Measurements from ENCODE around the gene SLC25A43. TPM values are rescaled to one million over a fixed set of nuclear protein-coding genes. Genes with fewer than 3 reads are reported as not detected.

Gene SLC25A43
- total and polyA plus RNA-seq, 2 experiments from 2014 or later: 28.4 to 53.4 TPM

DNA sequence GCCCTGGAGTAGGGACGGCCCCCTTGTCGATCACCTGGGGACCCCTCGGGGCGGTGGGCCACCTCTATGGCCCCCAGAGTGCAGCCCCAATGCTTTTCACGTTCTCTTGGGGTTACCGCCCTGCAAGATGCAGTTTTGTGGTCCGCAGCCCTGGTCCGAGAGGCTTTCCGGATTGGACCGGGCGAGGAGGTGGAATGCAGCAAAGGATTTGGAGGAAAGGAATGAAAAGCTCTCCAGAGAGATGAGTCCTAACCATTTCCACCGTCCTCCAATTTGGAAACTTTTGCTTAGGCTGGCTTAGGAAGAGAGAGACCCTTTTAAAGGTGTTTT is 601 bp downstream of the SLC25A43 start:
- H3K9ac ChIP-seq: peak overlapping the region; percentile 94
- H3K4me3 ChIP-seq: peak overlapping the region; percentile 85
- no peaks in the 10 kb centered on the region for H3K27me3 ChIP-seq (replicated peaks; ENCODE audit: insufficient read depth)
- WGBS, 2 experiments (ENCODE audit: low coverage in 1 of 2, low lambda C conversion rate in 2 of 2, missing lambda C conversion rate in 2 of 2): 4% methylated on average over 5 to 9 of the region's 12 CpGs
- no peaks in the 10 kb centered on the region for H3F3A ChIP-seq (ENCODE audit: insufficient read depth)
- H4K20me1 ChIP-seq (ENCODE audit: insufficient read depth): no peaks in the 10 kb centered on the region
- H3K27ac ChIP-seq: peak overlapping the region; percentile 87
- 0 out of 2 replicates have a peak, but pooled peaks cover 4% of the 10 kb centered on the region for H3K4me1 ChIP-seq (ENCODE audit: insufficient read depth)
- no peaks in the 10 kb centered on the region for H3K36me3 ChIP-seq (ENCODE audit: low read depth)
- TF ChIP-seq EZH2phosphoT487 (IDR thresholded peaks at IDR 0.05; ENCODE audit: insufficient read depth, low read depth) (no peak), EZH2 (IDR thresholded peaks at IDR 0.05; ENCODE audit: insufficient read depth, poor library complexity, severe bottlenecking) (no peak)
- DNase-seq: peak; percentile 65
- peak overlapping the region; percentile 87 for H2AFZ ChIP-seq
- in situ Hi-C loops (cut with MboI): no loop called here
- peaks cover 52% of the 10 kb centered on the region for H3K79me2 ChIP-seq (ENCODE audit: insufficient read depth)
- peak overlapping the region; percentile 82 for H3K4me2 ChIP-seq (ENCODE audit: unreplicated experiment)
- H3K9me3 ChIP-seq (ENCODE audit: low read depth): no peaks in the 10 kb centered on the region
- H3K9me2 ChIP-seq (ENCODE audit: insufficient read depth): no peaks in the 10 kb centered on the region

DNA sequence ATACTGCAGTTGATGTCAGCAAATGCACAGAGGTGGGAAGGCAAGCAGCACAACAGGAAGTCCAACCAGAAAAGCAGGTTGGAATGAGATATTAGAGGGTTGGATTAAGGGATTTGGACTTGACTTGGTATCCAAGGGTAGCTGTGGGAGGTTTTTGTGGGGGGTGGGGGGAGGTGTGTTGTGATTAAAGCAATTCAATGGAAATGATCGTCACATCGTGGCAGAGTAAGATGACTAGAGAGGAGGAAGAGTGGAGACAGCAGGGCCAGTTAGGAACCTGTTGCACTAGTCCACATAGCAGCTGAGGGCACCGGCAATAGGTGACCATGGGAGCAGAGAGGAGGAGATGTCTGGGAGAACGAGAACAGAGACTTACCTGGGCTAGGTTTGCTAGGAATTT is 2.4 kb downstream of the SLC25A43 start:
- no peak overlapping the region for H3K9ac ChIP-seq
- H3K79me2 ChIP-seq (ENCODE audit: insufficient read depth): peaks cover 70% of the 10 kb centered on the region
- H3K9me2 ChIP-seq (ENCODE audit: insufficient read depth): no peaks in the 10 kb centered on the region
- H2AFZ ChIP-seq: no peak overlapping the region
- H3K27ac ChIP-seq: no peak overlapping the region
- H3K4me1 ChIP-seq (ENCODE audit: insufficient read depth): peaks cover 7% of the 10 kb centered on the region; the same call in 1 of the 2 replicates
- H3F3A ChIP-seq (ENCODE audit: insufficient read depth): peaks cover 3% of the 10 kb centered on the region; the same call in 1 of the 2 replicates
- no peak overlapping the region for H3K4me2 ChIP-seq (ENCODE audit: unreplicated experiment)
- in situ Hi-C loops (cut with MboI): no loop called here
- no peak overlapping the region for H3K4me3 ChIP-seq
- 83 to 100% methylated on average over 2 to 4 of the region's 4 CpGs for WGBS, 2 experiments (ENCODE audit: low coverage in 1 of 2, low lambda C conversion rate in 2 of 2, missing lambda C conversion rate in 2 of 2)
- H4K20me1 ChIP-seq (ENCODE audit: insufficient read depth): no peaks in the 10 kb centered on the region
- no peak for DNase-seq
- no peaks in the 10 kb centered on the region for H3K36me3 ChIP-seq (ENCODE audit: low read depth)
- H3K27me3 ChIP-seq (replicated peaks; ENCODE audit: insufficient read depth): no peaks in the 10 kb centered on the region
- TF ChIP-seq EZH2 (IDR thresholded peaks at IDR 0.05; ENCODE audit: insufficient read depth, poor library complexity, severe bottlenecking) (no peak), EZH2phosphoT487 (IDR thresholded peaks at IDR 0.05; ENCODE audit: insufficient read depth, low read depth) (no peak)
- H3K9me3 ChIP-seq (ENCODE audit: low read depth): no peaks in the 10 kb centered on the region

DNA sequence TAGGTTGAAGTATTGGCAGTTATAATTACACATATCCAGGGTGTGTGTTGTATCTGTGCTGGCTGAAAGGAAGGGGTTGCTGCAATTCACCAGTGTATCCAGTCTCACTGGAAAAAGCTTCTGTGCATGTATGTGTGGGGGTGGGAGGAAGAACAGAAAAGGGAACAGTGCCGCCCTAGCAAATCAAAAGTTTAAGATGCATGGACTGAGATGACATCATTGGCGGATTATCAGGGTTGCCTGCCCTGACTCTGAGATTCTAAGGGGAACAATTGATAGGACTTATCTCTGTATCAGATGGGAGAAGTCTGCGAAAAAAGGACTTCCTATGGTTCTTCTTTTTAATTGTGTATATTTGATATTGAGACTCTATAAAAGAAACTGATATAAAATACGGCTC is 3.5 kb downstream of the SLC25A43 start:
- WGBS, 2 experiments (ENCODE audit: low coverage in 1 of 2, low lambda C conversion rate in 2 of 2, missing lambda C conversion rate in 2 of 2): 100% methylated on average over 3 to 4 of the region's 4 CpGs

DNA sequence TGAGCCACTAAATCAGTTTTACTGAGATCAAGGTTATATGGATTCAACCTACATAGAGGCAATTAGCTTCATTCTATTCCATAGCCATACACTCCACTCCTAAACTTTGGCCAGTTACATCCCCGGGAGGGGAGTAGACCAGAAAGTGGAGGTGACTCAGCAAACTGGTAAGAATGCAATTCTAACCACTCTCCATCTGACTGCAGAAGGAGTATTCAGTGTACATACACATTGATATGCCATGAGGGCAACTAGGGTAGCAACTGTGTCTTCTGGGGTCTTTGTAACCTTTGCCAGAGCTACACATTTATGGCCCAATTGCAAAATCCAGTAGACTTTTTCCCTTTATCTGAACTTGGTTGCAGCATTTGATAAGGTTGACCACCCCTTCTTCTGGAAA is 7.6 kb downstream of the SLC25A43 start:
- TF ChIP-seq EZH2 (IDR thresholded peaks at IDR 0.05; ENCODE audit: insufficient read depth, poor library complexity, severe bottlenecking) (no peak), EZH2phosphoT487 (IDR thresholded peaks at IDR 0.05; ENCODE audit: insufficient read depth, low read depth) (no peak)
- Histone ChIP-seq H3K9me3 (ENCODE audit: low read depth) (no peaks in the 10 kb centered on the region), H3K36me3 (ENCODE audit: low read depth) (no peaks in the 10 kb centered on the region), H3F3A (ENCODE audit: insufficient read depth) (peaks cover 18% of the 10 kb centered on the region; the same call in 1 of the 2 replicates), H3K4me3 (no peak overlapping the region), H3K27me3 (replicated peaks; ENCODE audit: insufficient read depth) (no peaks in the 10 kb centered on the region), H3K9me2 (ENCODE audit: insufficient read depth) (no peaks in the 10 kb centered on the region), H3K4me1 (ENCODE audit: insufficient read depth) (peaks cover 38% of the 10 kb centered on the region), H3K79me2 (ENCODE audit: insufficient read depth) (peaks cover 79% of the 10 kb centered on the region), H3K9ac (no peak overlapping the region), H3K4me2 (ENCODE audit: unreplicated experiment) (peak overlapping the region; percentile 35), H2AFZ (no peak overlapping the region), H3K27ac (peak overlapping the region; percentile 61), H4K20me1 (ENCODE audit: insufficient read depth) (no peaks in the 10 kb centered on the region)
- DNase-seq: peak; percentile 71
- in situ Hi-C loops (cut with MboI): no loop called here
- 75 to 83% methylated on average over 1 of the region's 1 CpG for WGBS, 2 experiments (ENCODE audit: low coverage in 1 of 2, low lambda C conversion rate in 2 of 2, missing lambda C conversion rate in 2 of 2)

More for the DNA sequence above, 3.5 kb downstream of the SLC25A43 start:
- Histone ChIP-seq H3K4me3 (no peak overlapping the region), H3K9me3 (ENCODE audit: low read depth) (no peaks in the 10 kb centered on the region), H3K9me2 (ENCODE audit: insufficient read depth) (no peaks in the 10 kb centered on the region), H3K27me3 (replicated peaks; ENCODE audit: insufficient read depth) (no peaks in the 10 kb centered on the region), H3K79me2 (ENCODE audit: insufficient read depth) (peaks cover 79% of the 10 kb centered on the region), H3K27ac (no peak overlapping the region), H3K36me3 (ENCODE audit: low read depth) (no peaks in the 10 kb centered on the region), H3K9ac (no peak overlapping the region), H4K20me1 (ENCODE audit: insufficient read depth) (no peaks in the 10 kb centered on the region), H3K4me1 (ENCODE audit: insufficient read depth) (peaks cover 17% of the 10 kb centered on the region), H3F3A (ENCODE audit: insufficient read depth) (peaks cover 4% of the 10 kb centered on the region; the same call in 1 of the 2 replicates), H3K4me2 (ENCODE audit: unreplicated experiment) (no peak overlapping the region), H2AFZ (no peak overlapping the region)
- in situ Hi-C loops (cut with MboI): no loop called here
- DNase-seq: no peak
- TF ChIP-seq EZH2 (IDR thresholded peaks at IDR 0.05; ENCODE audit: insufficient read depth, poor library complexity, severe bottlenecking) (no peak), EZH2phosphoT487 (IDR thresholded peaks at IDR 0.05; ENCODE audit: insufficient read depth, low read depth) (no peak)

DNA sequence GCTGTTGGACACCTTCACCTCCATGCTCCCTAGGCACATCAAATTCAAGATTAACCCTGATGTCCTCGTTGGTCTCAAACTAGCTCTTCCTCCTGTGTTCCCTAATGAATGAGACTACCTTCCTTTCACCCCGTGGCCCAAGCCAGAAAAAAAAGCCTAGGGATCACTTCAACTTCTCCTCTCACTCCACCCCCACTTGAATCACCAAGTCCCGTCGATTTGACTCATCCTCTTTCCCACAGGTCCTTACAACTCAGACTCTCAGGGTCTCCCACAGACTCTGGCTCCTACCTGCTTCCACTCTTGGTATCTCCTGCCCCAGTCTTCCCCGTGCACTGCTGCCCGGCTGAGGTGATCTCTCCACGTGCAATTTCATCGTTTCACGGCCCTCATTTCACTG is 8.5 kb downstream of the SLC25A43 start:
- 62 to 67% methylated on average over 8 to 9 of the region's 9 CpGs for WGBS, 2 experiments (ENCODE audit: low coverage in 1 of 2, low lambda C conversion rate in 2 of 2, missing lambda C conversion rate in 2 of 2)
- peak; percentile 69 for DNase-seq
- Histone ChIP-seq H3F3A (ENCODE audit: insufficient read depth) (peaks cover 18% of the 10 kb centered on the region; the same call in 1 of the 2 replicates), H3K9me2 (ENCODE audit: insufficient read depth) (no peaks in the 10 kb centered on the region), H3K27me3 (replicated peaks; ENCODE audit: insufficient read depth) (no peaks in the 10 kb centered on the region), H3K4me1 (ENCODE audit: insufficient read depth) (peaks cover 38% of the 10 kb centered on the region), H3K9me3 (ENCODE audit: low read depth) (no peaks in the 10 kb centered on the region), H2AFZ (no peak overlapping the region), H3K4me3 (no peak overlapping the region), H4K20me1 (ENCODE audit: insufficient read depth) (no peaks in the 10 kb centered on the region), H3K4me2 (ENCODE audit: unreplicated experiment) (peak overlapping the region; percentile 35), H3K27ac (peak overlapping the region; percentile 61), H3K9ac (no peak overlapping the region), H3K36me3 (ENCODE audit: low read depth) (no peaks in the 10 kb centered on the region), H3K79me2 (ENCODE audit: insufficient read depth) (peaks cover 73% of the 10 kb centered on the region)
- TF ChIP-seq EZH2 (IDR thresholded peaks at IDR 0.05; ENCODE audit: insufficient read depth, poor library complexity, severe bottlenecking): no peak
- TF ChIP-seq EZH2phosphoT487 (IDR thresholded peaks at IDR 0.05; ENCODE audit: insufficient read depth, low read depth): no peak
- in situ Hi-C loops (cut with MboI): no loop called here
